GM12892 (cell line): Measurements from ENCODE around the gene CAMKK1.

Experiments used
- POLR2A ChIP-seq: IDR thresholded peaks from 2 replicates; pipeline ENCODE4 v1.6.1; 2011; ENCODE audit warnings: low read depth, low read length, control low read depth
- POLR2AphosphoS5 ChIP-seq: IDR thresholded peaks from 2 replicates; pipeline ENCODE4 v1.6.1; 2011; ENCODE audit warnings: low read depth, low read length, control low read depth
- TAF1 ChIP-seq: IDR thresholded peaks from 2 replicates; pipeline ENCODE4 v1.6.1; 2011; ENCODE audit warnings: low read depth, mild to moderate bottlenecking, control low read depth, low read length, borderline replicate concordance

- no peak for TF ChIP-seq POLR2AphosphoS5
- no peak for TF ChIP-seq TAF1
- TF ChIP-seq POLR2A, result no peak
These were observed 13.7 kb downstream of the CAMKK1 start for GRCh38 chr17:3879186-3879585.
